MM.1S (cell line): ENCODE data around the gene PRKG1.

Experiments used
- EZH2 ChIP-seq: fragments of 300-600 bp; sonication (generic); optimal IDR thresholded peaks from 2 replicates; pipeline ENCODE3; 2017; ENCODE audit warnings: low read depth, mild to moderate bottlenecking, antibody characterized with exemption, low read length, mixed read lengths
- EZH2phosphoT487 ChIP-seq: fragments of 300-600 bp; sonication (generic); IDR thresholded peaks from 2 replicates; pipeline ENCODE4 v1.6.1; 2018; ENCODE audit warnings: antibody characterized with exemption, low read length
- TF ChIP-seq, protein P1 (sequence below): fragments of 300-600 bp; sonication (generic); IDR thresholded peaks from 2 replicates; pipeline ENCODE4 v1.5.1; 2016; ENCODE audit warnings: antibody characterized with exemption, low read length, mixed read lengths

DNA sequence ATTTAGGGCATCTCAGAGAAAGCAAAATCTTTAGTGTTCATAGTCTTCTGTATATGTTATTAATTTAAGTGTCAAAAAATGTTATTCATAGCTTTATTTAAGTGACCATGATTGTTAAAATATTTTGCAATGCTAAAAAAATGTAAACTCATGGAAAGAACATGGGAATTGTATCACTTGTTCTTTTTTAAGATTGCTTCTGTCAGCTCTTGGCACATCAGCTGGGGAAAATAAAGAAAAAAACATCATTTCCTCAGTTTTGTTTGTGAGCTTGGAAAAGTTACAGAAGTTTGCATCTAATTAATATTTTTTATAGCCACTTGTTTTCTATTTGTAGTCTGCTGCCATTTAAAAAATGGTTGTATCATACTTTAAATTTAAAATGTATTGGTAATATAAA, 911.0 kb downstream of the PRKG1 start:
- TF ChIP-seq, protein P1, sequence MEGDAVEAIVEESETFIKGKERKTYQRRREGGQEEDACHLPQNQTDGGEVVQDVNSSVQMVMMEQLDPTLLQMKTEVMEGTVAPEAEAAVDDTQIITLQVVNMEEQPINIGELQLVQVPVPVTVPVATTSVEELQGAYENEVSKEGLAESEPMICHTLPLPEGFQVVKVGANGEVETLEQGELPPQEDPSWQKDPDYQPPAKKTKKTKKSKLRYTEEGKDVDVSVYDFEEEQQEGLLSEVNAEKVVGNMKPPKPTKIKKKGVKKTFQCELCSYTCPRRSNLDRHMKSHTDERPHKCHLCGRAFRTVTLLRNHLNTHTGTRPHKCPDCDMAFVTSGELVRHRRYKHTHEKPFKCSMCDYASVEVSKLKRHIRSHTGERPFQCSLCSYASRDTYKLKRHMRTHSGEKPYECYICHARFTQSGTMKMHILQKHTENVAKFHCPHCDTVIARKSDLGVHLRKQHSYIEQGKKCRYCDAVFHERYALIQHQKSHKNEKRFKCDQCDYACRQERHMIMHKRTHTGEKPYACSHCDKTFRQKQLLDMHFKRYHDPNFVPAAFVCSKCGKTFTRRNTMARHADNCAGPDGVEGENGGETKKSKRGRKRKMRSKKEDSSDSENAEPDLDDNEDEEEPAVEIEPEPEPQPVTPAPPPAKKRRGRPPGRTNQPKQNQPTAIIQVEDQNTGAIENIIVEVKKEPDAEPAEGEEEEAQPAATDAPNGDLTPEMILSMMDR = no peak
- TF ChIP-seq EZH2 = no peak
- TF ChIP-seq EZH2phosphoT487 = no peak
